ENCODE measurements around the gene PPP1R14C.

DNA sequence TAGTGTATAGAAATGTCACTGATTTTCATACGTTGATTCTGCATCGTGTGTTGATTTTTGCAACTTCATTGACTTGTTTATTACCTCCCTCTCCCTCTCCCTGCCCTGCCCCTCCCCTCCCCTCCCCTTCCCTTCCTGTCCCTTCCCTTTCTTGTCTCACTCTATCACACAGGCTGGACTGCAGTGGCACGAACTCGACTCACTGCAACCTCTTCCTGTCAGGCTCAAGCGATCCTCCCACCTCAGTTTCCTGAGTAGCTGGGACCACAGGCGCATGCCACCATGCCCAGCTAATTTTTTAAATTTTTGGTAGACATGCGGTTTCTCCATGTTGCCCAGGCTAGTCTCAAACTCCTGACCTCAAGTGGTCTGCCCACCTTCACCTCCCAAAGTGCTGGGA is 19.2 kb upstream of the PPP1R14C start:
- TF ChIP-seq POLR2A (IDR thresholded peaks at IDR 0.05) = no peak
- TF ChIP-seq, protein P1, sequence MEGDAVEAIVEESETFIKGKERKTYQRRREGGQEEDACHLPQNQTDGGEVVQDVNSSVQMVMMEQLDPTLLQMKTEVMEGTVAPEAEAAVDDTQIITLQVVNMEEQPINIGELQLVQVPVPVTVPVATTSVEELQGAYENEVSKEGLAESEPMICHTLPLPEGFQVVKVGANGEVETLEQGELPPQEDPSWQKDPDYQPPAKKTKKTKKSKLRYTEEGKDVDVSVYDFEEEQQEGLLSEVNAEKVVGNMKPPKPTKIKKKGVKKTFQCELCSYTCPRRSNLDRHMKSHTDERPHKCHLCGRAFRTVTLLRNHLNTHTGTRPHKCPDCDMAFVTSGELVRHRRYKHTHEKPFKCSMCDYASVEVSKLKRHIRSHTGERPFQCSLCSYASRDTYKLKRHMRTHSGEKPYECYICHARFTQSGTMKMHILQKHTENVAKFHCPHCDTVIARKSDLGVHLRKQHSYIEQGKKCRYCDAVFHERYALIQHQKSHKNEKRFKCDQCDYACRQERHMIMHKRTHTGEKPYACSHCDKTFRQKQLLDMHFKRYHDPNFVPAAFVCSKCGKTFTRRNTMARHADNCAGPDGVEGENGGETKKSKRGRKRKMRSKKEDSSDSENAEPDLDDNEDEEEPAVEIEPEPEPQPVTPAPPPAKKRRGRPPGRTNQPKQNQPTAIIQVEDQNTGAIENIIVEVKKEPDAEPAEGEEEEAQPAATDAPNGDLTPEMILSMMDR (IDR thresholded peaks at IDR 0.05) = no peak
- no peak for TF ChIP-seq EP300 (IDR thresholded peaks at IDR 0.05)
- no peak for TF ChIP-seq POLR2AphosphoS5 (IDR thresholded peaks at IDR 0.05)
